WTC11 (cell line): ENCODE data around the gene VAC14.

Source experiments
- SMAD3 ChIP-seq: sonication (generic); formaldehyde crosslinking; IDR thresholded peaks from 2 replicates; pipeline ENCODE4 v1.8.0; 2022; ENCODE audit warnings: missing genetic modification reagents, mild to moderate bottlenecking, borderline replicate concordance
- TF ChIP-seq, protein P1 (sequence below): sonication (generic); formaldehyde crosslinking; IDR thresholded peaks from 2 replicates; pipeline ENCODE4 v1.8.0; 2022; ENCODE audit warnings: mild to moderate bottlenecking, missing genetic modification reagents

DNA sequence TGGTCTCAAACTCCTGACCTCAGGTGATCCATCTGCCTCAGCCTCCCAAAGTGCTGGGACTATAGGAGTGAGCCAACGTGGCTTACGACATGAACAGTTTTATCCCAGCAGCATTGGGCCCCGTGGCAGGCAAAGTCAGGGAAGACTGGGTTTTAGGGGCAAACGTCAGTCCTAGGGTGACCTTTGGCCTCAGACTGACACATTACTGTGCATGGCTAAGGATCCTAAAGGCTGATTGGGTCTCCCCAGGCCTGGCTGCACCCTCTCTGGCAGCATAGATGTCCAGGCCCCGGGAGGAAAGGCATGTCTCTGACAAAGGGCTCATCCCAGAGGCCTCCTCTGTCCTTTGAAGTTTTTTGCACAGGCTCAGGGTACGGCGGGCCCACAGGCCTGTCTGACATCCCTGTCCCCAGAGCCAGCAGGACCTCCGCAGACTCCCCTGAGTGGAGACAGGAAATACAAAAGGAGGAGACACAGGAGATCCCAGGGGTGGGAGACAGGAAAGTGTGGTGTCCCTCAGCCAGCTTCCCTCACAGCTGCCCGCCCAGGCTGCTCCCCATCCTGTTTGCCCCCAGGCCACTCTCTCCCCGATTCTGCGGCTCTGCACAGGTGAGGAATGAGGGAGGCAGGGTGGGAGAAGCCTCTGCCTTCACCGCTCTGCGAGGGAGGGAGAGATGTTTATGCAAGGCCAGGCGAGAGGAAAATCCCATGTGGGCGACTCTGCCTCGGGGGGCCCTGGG, 60.6 kb downstream of the VAC14 start:
- TF ChIP-seq, protein P1, sequence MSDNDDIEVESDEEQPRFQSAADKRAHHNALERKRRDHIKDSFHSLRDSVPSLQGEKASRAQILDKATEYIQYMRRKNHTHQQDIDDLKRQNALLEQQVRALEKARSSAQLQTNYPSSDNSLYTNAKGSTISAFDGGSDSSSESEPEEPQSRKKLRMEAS (CRISPR knock-in tag): no peak
- TF ChIP-seq SMAD3 (CRISPR knock-in tag): no peak
